Measurements from ENCODE around the gene ENDOV.

- TF ChIP-seq CTCF (IDR thresholded peaks at IDR 0.05; ENCODE audit: low read depth, low read length), result no peak
- TF ChIP-seq EZH2phosphoT487 (IDR thresholded peaks at IDR 0.05; ENCODE audit: low read depth), result no peak
Observed at GRCh38 chr17:80372922-80373570, 41.9 kb upstream of the ENDOV start.

All from OCI-LY3 (cell line).